NCI-H2227 (cell line): Measurements from ENCODE around the gene GPATCH1.
"Not testable (repeated sequence)": the region's sequence is repeated elsewhere in the genome, so short reads cannot be mapped to it uniquely, and the experiment has no call there.

Experiments
- DNase-seq: peaks from one replicate; lab custom pipeline; 2025; ENCODE audit not compliant: unreplicated experiment; lab: John Stamatoyannopoulos, UW

Gene GPATCH1

GRCh38 chr19:33156334-33156733 is 75.4 kb downstream of the GPATCH1 start:
- no peak for DNase-seq

- no peak for DNase-seq
Measured at GRCh38 chr19:33157906-33158305, 76.9 kb downstream of the GPATCH1 start.

- DNase-seq, result no peak
Measured at GRCh38 chr19:33158365-33158764, 77.4 kb downstream of the GPATCH1 start.

GRCh38 chr19:33159149-33159548 is 78.2 kb downstream of the GPATCH1 start:
- no peak for DNase-seq

GRCh38 chr19:33159893-33160292 is 78.9 kb downstream of the GPATCH1 start:
- no peak for DNase-seq

GRCh38 chr19:33161201-33161600 is 80.2 kb downstream of the GPATCH1 start:
- DNase-seq, result no peak

GRCh38 chr19:33163481-33163880 is 82.5 kb downstream of the GPATCH1 start:
- DNase-seq, result no peak

- not testable (repeated sequence) for DNase-seq
Measured at GRCh38 chr19:33166037-33166436, 85.1 kb downstream of the GPATCH1 start.

- no peak for DNase-seq
Measured at GRCh38 chr19:33167438-33167837, 86.5 kb downstream of the GPATCH1 start.

GRCh38 chr19:33168528-33168927 is 87.5 kb downstream of the GPATCH1 start:
- no peak for DNase-seq

GRCh38 chr19:33171222-33171795 is 90.3 kb downstream of the GPATCH1 start:
- DNase-seq, result no peak

GRCh38 chr19:33171916-33172359 is 91.0 kb downstream of the GPATCH1 start:
- DNase-seq, result no peak

- DNase-seq, result no peak
Measured at GRCh38 chr19:33174186-33174585, 93.2 kb downstream of the GPATCH1 start.

- DNase-seq, result no peak
Measured at GRCh38 chr19:33175156-33175782, 94.3 kb downstream of the GPATCH1 start.

GRCh38 chr19:33175886-33176669 is 95.1 kb downstream of the GPATCH1 start:
- peak; percentile 91 for DNase-seq

- DNase-seq, result peak; percentile 100
Measured at GRCh38 chr19:33176670-33177416, 95.9 kb downstream of the GPATCH1 start.

GRCh38 chr19:33177417-33177979 is 96.5 kb downstream of the GPATCH1 start:
- DNase-seq, result peak; percentile 98
